ENCODE measurements around the gene CDH23. TPM values are rescaled to one million over a fixed set of nuclear protein-coding genes. Genes with fewer than 3 reads are reported as not detected.

Gene CDH23
- total RNA-seq, 2 experiments from 2014 or later: 4.6 to 5.2 TPM

- ChIA-PET CTCF (interaction anchor here (1.0 kb wide), 1 partner anchor 163 kb away, joined by 3 read pairs; no protein-coding TSS in a partner anchor), POLR2A (no interaction called here)
- DNase-seq (peak in 3 of 14 experiments; percentile 20 to 77 (median 66)), ATAC-seq (ENCODE audit: poor library complexity) (no peak)
- Mint-ChIP-seq H3K27me3 (no peaks in the 10 kb centered on the region), H3K4me1 (ENCODE audit: low read depth) (no peaks in the 10 kb centered on the region), H3K9me3 (no peaks in the 10 kb centered on the region), H3K36me3 (ENCODE audit: low read depth) (no peaks in the 10 kb centered on the region), H3K27ac (no peak overlapping the region), H3K4me3 (no peak overlapping the region)
- Histone ChIP-seq H3K4me3 (ENCODE audit: low read length) (no peak overlapping the region), H3K4me1 (ENCODE audit: insufficient read depth, low read length) (no peaks in the 10 kb centered on the region), H3K9me3 (ENCODE audit: control insufficient read depth in 1 of 2, insufficient read depth in 1 of 2, low read length in 2 of 2) (no peaks in the 10 kb centered on the region), H3K27me3 (ENCODE audit: control insufficient read depth in 1 of 2, insufficient read depth in 2 of 2, low read length in 2 of 2) (no peaks in the 10 kb centered on the region), H3K36me3 (ENCODE audit: insufficient read depth, low read length) (no peaks in the 10 kb centered on the region), H3K27ac (ENCODE audit: low read depth in 1 of 2, low read length in 2 of 2) (no peak overlapping the region)
- TF ChIP-seq, protein P1, sequence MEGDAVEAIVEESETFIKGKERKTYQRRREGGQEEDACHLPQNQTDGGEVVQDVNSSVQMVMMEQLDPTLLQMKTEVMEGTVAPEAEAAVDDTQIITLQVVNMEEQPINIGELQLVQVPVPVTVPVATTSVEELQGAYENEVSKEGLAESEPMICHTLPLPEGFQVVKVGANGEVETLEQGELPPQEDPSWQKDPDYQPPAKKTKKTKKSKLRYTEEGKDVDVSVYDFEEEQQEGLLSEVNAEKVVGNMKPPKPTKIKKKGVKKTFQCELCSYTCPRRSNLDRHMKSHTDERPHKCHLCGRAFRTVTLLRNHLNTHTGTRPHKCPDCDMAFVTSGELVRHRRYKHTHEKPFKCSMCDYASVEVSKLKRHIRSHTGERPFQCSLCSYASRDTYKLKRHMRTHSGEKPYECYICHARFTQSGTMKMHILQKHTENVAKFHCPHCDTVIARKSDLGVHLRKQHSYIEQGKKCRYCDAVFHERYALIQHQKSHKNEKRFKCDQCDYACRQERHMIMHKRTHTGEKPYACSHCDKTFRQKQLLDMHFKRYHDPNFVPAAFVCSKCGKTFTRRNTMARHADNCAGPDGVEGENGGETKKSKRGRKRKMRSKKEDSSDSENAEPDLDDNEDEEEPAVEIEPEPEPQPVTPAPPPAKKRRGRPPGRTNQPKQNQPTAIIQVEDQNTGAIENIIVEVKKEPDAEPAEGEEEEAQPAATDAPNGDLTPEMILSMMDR (IDR thresholded peaks at IDR 0.05): no peak
- intact Hi-C loops (cut with DNase I, micrococcal nuclease): no loop called here
Measured at GRCh38 chr10:71860243-71861029, 463.7 kb downstream of the CDH23 start.

DNA sequence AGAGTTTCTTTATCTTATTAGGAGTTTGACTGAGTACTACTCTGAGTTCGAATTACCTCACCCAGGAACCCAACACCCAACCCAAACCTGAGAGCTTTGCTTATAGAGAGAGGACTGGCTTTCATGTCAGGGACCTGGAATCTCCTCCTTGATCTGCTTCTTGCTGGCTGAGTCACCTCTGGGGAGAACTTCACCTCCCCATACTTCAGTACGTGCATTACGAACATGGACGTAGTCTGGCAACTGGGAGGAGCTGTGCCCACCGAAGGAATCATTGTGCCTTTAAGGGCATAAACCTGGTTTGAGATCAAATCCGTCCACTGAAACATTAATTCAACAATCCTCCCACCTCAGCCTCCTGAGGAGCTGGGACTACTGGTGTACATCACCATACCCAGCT is 466.5 kb downstream of the CDH23 start:
- no peak overlapping the region for H3K4me3 Mint-ChIP-seq
- DNase-seq: no peak
- H3K4me3 ChIP-seq (ENCODE audit: low read length): no peak overlapping the region
- ChIA-PET POLR2A (no interaction called here), CTCF (no interaction called here)
- H3K4me1 ChIP-seq (ENCODE audit: insufficient read depth, low read length): no peaks in the 10 kb centered on the region
- H3K36me3 Mint-ChIP-seq (ENCODE audit: low read depth): no peaks in the 10 kb centered on the region
- H3K27ac ChIP-seq (ENCODE audit: low read depth in 1 of 2, low read length in 2 of 2): no peak overlapping the region
- no peaks in the 10 kb centered on the region for H3K9me3 Mint-ChIP-seq
- H3K27me3 Mint-ChIP-seq: no peaks in the 10 kb centered on the region
- ATAC-seq (ENCODE audit: poor library complexity): no peak
- intact Hi-C loops (cut with DNase I, micrococcal nuclease): no loop called here
- no peaks in the 10 kb centered on the region for H3K4me1 Mint-ChIP-seq (ENCODE audit: low read depth)
- H3K9me3 ChIP-seq (ENCODE audit: control insufficient read depth in 1 of 2, insufficient read depth in 1 of 2, low read length in 2 of 2): no peaks in the 10 kb centered on the region
- no peaks in the 10 kb centered on the region for H3K27me3 ChIP-seq (ENCODE audit: control insufficient read depth in 1 of 2, insufficient read depth in 2 of 2, low read length in 2 of 2)
- H3K36me3 ChIP-seq (ENCODE audit: insufficient read depth, low read length): no peaks in the 10 kb centered on the region
- TF ChIP-seq, protein P1 (IDR thresholded peaks at IDR 0.05): no peak
- H3K27ac Mint-ChIP-seq: no peak overlapping the region

DNA sequence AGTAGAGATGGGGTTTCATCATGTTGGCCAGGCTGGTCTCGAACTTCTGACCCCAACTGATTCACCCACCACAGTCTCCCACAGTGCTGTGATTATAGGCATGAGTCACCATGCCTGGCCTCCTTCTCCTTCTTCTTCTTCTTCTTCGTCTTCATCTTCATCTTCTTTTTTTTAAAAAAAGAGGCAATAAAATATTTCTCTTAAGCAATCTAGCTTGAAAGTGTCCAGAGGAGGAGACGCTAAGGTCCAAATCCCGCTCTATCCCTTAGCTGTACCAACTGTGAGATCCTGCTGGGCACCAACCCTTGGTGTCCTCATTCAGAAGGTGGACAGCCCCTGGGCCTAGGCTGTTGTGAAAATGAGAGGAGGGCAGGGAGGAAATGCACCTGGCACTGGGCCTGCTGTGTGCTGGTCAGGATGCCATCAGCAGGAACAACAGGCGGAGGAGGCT is 468.2 kb downstream of the CDH23 start:
- Mint-ChIP-seq H3K27ac (no peak overlapping the region), H3K36me3 (ENCODE audit: low read depth) (no peaks in the 10 kb centered on the region), H3K4me3 (no peak overlapping the region), H3K9me3 (no peaks in the 10 kb centered on the region), H3K4me1 (ENCODE audit: low read depth) (no peaks in the 10 kb centered on the region), H3K27me3 (no peaks in the 10 kb centered on the region)
- ChIA-PET POLR2A (no interaction called here), CTCF (no interaction called here)
- ATAC-seq (ENCODE audit: poor library complexity) (no peak), DNase-seq (no peak)
- Histone ChIP-seq H3K27me3 (ENCODE audit: control insufficient read depth in 1 of 2, insufficient read depth in 2 of 2, low read length in 2 of 2) (no peaks in the 10 kb centered on the region), H3K9me3 (ENCODE audit: control insufficient read depth in 1 of 2, insufficient read depth in 1 of 2, low read length in 2 of 2) (no peaks in the 10 kb centered on the region), H3K36me3 (ENCODE audit: insufficient read depth, low read length) (no peaks in the 10 kb centered on the region), H3K27ac (ENCODE audit: low read depth in 1 of 2, low read length in 2 of 2) (no peak overlapping the region), H3K4me1 (ENCODE audit: insufficient read depth, low read length) (no peaks in the 10 kb centered on the region), H3K4me3 (ENCODE audit: low read length) (no peak overlapping the region)
- TF ChIP-seq, protein P1 (IDR thresholded peaks at IDR 0.05): no peak
- intact Hi-C loops (cut with DNase I, micrococcal nuclease): no loop called here

Small RNA genes within 50 kb of the gene (microRNA-seq; reads per million reads assigned to microRNA genes)
- gene MIR7152 (ENCODE audit: borderline microRNAs expressed, borderline replicate concordance): not detected

Other genes with a start within 250 kb of the CDH23 start
- under 1 TPM in 1 of 2 experiments, not detected in 1; 0.03 TPM for gene UNC5B, start 184.3 kb upstream of the CDH23 start, total RNA-seq
- 1 to 10 TPM; 2.3 to 2.5 TPM for gene SLC29A3, start 77.7 kb upstream of the CDH23 start, total RNA-seq